ENCODE data around the gene ARSH. TPM values are rescaled to one million over a fixed set of nuclear protein-coding genes. Genes with fewer than 3 reads are reported as not detected.

ARSH gene, protein sequence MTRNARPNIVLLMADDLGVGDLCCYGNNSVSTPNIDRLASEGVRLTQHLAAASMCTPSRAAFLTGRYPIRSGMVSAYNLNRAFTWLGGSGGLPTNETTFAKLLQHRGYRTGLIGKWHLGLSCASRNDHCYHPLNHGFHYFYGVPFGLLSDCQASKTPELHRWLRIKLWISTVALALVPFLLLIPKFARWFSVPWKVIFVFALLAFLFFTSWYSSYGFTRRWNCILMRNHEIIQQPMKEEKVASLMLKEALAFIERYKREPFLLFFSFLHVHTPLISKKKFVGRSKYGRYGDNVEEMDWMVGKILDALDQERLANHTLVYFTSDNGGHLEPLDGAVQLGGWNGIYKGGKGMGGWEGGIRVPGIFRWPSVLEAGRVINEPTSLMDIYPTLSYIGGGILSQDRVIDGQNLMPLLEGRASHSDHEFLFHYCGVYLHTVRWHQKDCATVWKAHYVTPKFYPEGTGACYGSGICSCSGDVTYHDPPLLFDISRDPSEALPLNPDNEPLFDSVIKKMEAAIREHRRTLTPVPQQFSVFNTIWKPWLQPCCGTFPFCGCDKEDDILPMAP
- total RNA-seq (2021; ENCODE audit: unreplicated experiment), result not detected
- not detected for polyA plus RNA-seq (2012; ENCODE audit: insufficient read length)
- not detected for Bru-seq, nascent RNA
- BruChase-seq, experiment 1, labeled RNA remaining after a 2-hour chase, result not detected
- BruChase-seq, experiment 2, labeled RNA remaining after a 6-hour chase, result not detected
- long read RNA-seq, result 0 reads

DNA sequence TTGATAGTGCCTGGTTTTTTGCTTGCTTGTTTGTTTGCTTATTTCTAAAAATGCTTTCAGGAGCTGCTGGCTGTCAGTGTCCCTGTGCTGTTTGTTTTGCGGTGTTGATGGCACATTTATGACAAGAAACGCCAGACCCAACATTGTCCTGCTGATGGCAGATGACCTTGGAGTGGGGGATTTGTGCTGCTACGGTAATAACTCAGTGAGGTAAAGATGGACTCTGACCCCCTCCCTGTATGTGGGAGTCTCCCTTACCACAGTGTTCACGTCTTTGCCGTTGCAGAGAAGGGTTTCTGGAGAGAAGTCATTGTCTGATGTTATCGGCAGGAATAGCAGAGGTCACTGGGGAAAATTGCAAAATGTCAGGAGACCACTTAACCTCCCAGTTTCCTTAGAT is at the start of gene ARSH:
Gene ARSH (plus strand): TSS at position 52 of the 400 bp plus-strand sequence. CDS start 67 bp downstream, at position 119.
- TF ChIP-seq REST (IDR thresholded peaks at IDR 0.05; ENCODE audit: insufficient read depth in 1 of 2, low read depth in 2 of 2, low read length in 1 of 2) (no peak), SIN3A (IDR thresholded peaks at IDR 0.05; ENCODE audit: borderline replicate concordance, insufficient read depth, low read depth, low read length) (no peak), POLR2AphosphoS5 (IDR thresholded peaks at IDR 0.05; ENCODE audit: low read depth, low read length) (no peak), TCF7L2 (IDR thresholded peaks at IDR 0.05; ENCODE audit: low read depth, low read length) (no peak), CTCF (IDR thresholded peaks at IDR 0.05) (no peak)
- H3K27ac ChIP-seq (ENCODE audit: low read length), result no peak within 1 kb of the TSS
- intact Hi-C loops (cut with micrococcal nuclease; ENCODE audit: unreplicated experiment), result no loop called here

DNA sequence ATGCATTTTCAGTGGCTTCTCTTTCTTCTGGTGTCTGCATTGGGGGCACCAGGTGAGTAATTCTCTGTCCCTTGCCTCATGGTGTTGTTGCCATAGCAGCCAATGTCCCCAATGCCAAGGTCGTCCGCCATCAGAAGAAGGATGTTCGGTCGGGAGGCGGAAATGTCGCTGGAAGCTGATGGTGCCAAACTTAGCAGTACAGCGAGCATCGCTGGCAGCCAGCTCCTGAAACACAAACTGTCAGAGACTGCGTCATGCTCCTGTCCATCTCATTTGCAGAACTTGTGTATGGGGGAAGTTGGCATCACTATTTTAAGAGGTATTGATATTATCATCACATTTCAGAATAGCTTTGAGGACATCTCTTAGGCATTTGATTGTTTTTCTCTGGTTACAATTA is 48.1 kb upstream of the ARSH start:
- BruUV-seq (replicated peaks), result no TSS peak
- POLR2A ChIA-PET, result no interaction called here
- DNase-seq (ENCODE audit: low read depth, low spot score) (no peak), ATAC-seq (no peak)
- TF ChIP-seq POLR2AphosphoS5 (IDR thresholded peaks at IDR 0.05; ENCODE audit: low read depth, low read length) (no peak), SIN3A (IDR thresholded peaks at IDR 0.05; ENCODE audit: borderline replicate concordance, insufficient read depth, low read depth, low read length) (no peak), CTCF (IDR thresholded peaks at IDR 0.05) (no peak), TCF7L2 (IDR thresholded peaks at IDR 0.05; ENCODE audit: low read depth, low read length) (no peak), REST (IDR thresholded peaks at IDR 0.05; ENCODE audit: insufficient read depth in 1 of 2, low read depth in 2 of 2, low read length in 1 of 2) (no peak)
- no peaks in the 10 kb centered on the region for H3K9me3 ChIP-seq (ENCODE audit: control insufficient read depth, insufficient read depth, low read depth, low read length)
- H3K4me3 ChIP-seq (ENCODE audit: low read depth in 2 of 2, low read length in 2 of 2), result no peak overlapping the region
- intact Hi-C loops (cut with micrococcal nuclease; ENCODE audit: unreplicated experiment), result no loop called here
- in situ Hi-C loops (cut with HindIII; ENCODE audit: low pct_unique_long_range_greater_than_20kb, low sequenced_read_pairs), result no loop called here
- H3K27me3 ChIP-seq (ENCODE audit: control insufficient read depth, insufficient read depth, low read length), result no peaks in the 10 kb centered on the region
- H3K27ac ChIP-seq (ENCODE audit: low read length), result no peak overlapping the region
- CTCF ChIA-PET, result interaction anchor here (0.6 kb wide), 1 partner anchor 96 kb away, joined by 3 read pairs; no protein-coding TSS in a partner anchor
- H3K36me3 ChIP-seq (ENCODE audit: control insufficient read depth, insufficient read depth, low read length), result no peaks in the 10 kb centered on the region
- H3K4me1 ChIP-seq (ENCODE audit: control insufficient read depth, insufficient read depth, low read length), result no peaks in the 10 kb centered on the region

More for the DNA sequence above, at the start of gene ARSH:
- ChIA-PET POLR2A (no interaction called here), CTCF (no interaction called here)
- in situ Hi-C loops (cut with HindIII; ENCODE audit: low pct_unique_long_range_greater_than_20kb, low sequenced_read_pairs), result no loop called here
- Histone ChIP-seq H3K4me1 (ENCODE audit: control insufficient read depth, insufficient read depth, low read length) (no peaks in the 10 kb centered on the region), H3K27me3 (ENCODE audit: control insufficient read depth, insufficient read depth, low read length) (no peaks in the 10 kb centered on the region), H3K4me3 (ENCODE audit: low read depth in 2 of 2, low read length in 2 of 2) (no peak within 1 kb of the TSS), H3K9me3 (ENCODE audit: control insufficient read depth, insufficient read depth, low read depth, low read length) (no peaks in the 10 kb centered on the region), H3K36me3 (ENCODE audit: control insufficient read depth, insufficient read depth, low read length) (no peaks in the 10 kb centered on the region)
- BruUV-seq (replicated peaks), result no TSS peak
- DNase-seq (ENCODE audit: low read depth, low spot score) (no peak), ATAC-seq (no peak)
